ENCODE results near the gene AUTS2. TPM values are rescaled to one million over a fixed set of nuclear protein-coding genes. Genes with fewer than 3 reads are reported as not detected.

The AUTS2 gene
- total and polyA plus RNA-seq, 10 of the 15 experiments (the other 5 are each of a cell fraction or from before 2014, with no cell fraction given), result 6.4 to 55.6 (median 21.6) TPM

DNA sequence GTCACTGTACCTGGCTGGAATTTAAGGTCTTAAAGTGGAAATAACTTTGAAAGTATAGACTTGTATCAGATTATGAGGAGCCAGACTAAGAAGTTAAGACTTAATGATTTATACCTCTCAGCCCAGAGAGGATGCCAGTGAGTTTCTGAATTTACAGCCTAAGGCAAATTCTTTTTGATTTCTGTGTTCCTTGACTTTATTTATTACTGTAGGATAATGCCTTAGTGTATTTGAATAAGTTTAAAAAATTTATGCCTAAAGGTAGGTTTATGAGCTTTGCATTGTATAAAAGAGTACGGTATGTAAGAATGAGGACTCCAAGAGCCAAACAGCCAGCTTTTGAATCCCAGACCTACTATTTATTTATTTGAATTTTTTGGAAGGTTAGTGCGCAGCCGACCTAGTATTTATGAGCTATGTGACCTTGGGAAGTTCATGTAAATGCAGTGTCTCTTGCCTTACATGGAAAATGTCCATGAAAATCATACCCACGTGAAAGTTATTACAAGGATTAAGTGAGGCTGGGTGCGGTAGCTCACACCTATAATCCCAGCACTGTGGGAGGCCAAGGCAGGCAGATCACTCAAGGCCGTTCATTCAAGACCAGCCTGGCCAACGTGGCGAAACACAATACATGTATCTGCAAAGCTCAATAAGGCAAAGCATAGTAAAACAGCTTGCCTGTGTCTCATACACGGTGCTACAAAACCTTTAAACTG lies 174.6 kb downstream of the AUTS2 start:
- DNase-seq (ENCODE audit: low read depth, low spot score), result no peak
- FAIRE-seq, result no peak
- Histone ChIP-seq H3K4me3 (no peak overlapping the region), H3K36me3 (ENCODE audit: control insufficient read depth in 2 of 2, insufficient read depth in 2 of 2, low read length in 1 of 2) (no peaks in the 10 kb centered on the region), H3K27ac (ENCODE audit: control insufficient read depth, insufficient read depth) (no peak overlapping the region), H3K79me2 (ENCODE audit: control insufficient read depth, insufficient read depth, low read length) (no peaks in the 10 kb centered on the region), H4K20me1 (ENCODE audit: control insufficient read depth, insufficient read depth) (no peaks in the 10 kb centered on the region), H3K4me1 (ENCODE audit: control insufficient read depth, insufficient read depth, low read length) (0 out of 2 replicates have a peak, but pooled peaks cover 3% of the 10 kb centered on the region), H3K4me2 (ENCODE audit: control insufficient read depth, insufficient read depth) (no peak overlapping the region), H3K9me3 (replicated peaks; ENCODE audit: control insufficient read depth, insufficient read depth, low read length) (no peaks in the 10 kb centered on the region; the same call in 2 of the 3 replicates), H3K9ac (ENCODE audit: control insufficient read depth, insufficient read depth, low read length) (no peak overlapping the region), H3K27me3 (replicated peaks in 1 of 2; ENCODE audit: control insufficient read depth in 2 of 2, insufficient read depth in 2 of 2, low read length in 1 of 2) (no peaks in the 10 kb centered on the region), H2AFZ (ENCODE audit: control insufficient read depth, low read depth, low read length) (no peak overlapping the region)
- ChIA-PET RAD21 (ENCODE audit: unreplicated experiment) (interaction anchor here (0.6 to 1.0 kb wide), 2 partner anchors 10 to 27 kb away, joined by 3 to 6 read pairs; no protein-coding TSS in a partner anchor), CTCF (interaction anchor here (0.7 to 1.2 kb wide), 2 partner anchors 9 to 29 kb away, joined by 5 read pairs; no protein-coding TSS in a partner anchor), SMC1A (ENCODE audit: uncharacterized antibody, unreplicated experiment) (interaction anchor here (0.9 to 1.5 kb wide), 5 partner anchors 9 to 129 kb away, joined by 3 to 5 read pairs (median 4); no protein-coding TSS in a partner anchor), POLR2A (interaction anchor here (0.6 to 1.4 kb wide), 2 partner anchors 9 to 27 kb away, joined by 4 to 5 read pairs; no protein-coding TSS in a partner anchor)
- WGBS (ENCODE audit: insufficient coverage, insufficient replicate concordance, low lambda C conversion rate, missing lambda C conversion rate), result 94% methylated on average over 9 of the region's 9 CpGs
- ATAC-seq, result no peak
- no TSS peak for BruUV-seq (replicated peaks)
- intact Hi-C loops (cut with micrococcal nuclease; ENCODE audit: unreplicated experiment), result no loop called here
- in situ Hi-C loops (cut with MboI), result no loop called here
- no peak for TF ChIP-seq EGR1 (IDR thresholded peaks at IDR 0.05; ENCODE audit: borderline replicate concordance in 1 of 2, low read depth in 2 of 2, low read length in 2 of 2)
- TF ChIP-seq NFXL1 (IDR thresholded peaks at IDR 0.05; ENCODE audit: borderline replicate concordance), result no peak
- no peak for TF ChIP-seq MEF2A (IDR thresholded peaks at IDR 0.05; ENCODE audit: insufficient read depth, low read depth, low read length)
- no peak for TF ChIP-seq CHD1 (IDR thresholded peaks at IDR 0.05; ENCODE audit: low read depth, low read length)
- TF ChIP-seq TCF7 (IDR thresholded peaks at IDR 0.05; ENCODE audit: borderline replicate concordance), result no peak
- TF ChIP-seq ZNF274 (IDR thresholded peaks at IDR 0.05; ENCODE audit: insufficient read depth, insufficient read length), result no peak
- TF ChIP-seq, protein P1, sequence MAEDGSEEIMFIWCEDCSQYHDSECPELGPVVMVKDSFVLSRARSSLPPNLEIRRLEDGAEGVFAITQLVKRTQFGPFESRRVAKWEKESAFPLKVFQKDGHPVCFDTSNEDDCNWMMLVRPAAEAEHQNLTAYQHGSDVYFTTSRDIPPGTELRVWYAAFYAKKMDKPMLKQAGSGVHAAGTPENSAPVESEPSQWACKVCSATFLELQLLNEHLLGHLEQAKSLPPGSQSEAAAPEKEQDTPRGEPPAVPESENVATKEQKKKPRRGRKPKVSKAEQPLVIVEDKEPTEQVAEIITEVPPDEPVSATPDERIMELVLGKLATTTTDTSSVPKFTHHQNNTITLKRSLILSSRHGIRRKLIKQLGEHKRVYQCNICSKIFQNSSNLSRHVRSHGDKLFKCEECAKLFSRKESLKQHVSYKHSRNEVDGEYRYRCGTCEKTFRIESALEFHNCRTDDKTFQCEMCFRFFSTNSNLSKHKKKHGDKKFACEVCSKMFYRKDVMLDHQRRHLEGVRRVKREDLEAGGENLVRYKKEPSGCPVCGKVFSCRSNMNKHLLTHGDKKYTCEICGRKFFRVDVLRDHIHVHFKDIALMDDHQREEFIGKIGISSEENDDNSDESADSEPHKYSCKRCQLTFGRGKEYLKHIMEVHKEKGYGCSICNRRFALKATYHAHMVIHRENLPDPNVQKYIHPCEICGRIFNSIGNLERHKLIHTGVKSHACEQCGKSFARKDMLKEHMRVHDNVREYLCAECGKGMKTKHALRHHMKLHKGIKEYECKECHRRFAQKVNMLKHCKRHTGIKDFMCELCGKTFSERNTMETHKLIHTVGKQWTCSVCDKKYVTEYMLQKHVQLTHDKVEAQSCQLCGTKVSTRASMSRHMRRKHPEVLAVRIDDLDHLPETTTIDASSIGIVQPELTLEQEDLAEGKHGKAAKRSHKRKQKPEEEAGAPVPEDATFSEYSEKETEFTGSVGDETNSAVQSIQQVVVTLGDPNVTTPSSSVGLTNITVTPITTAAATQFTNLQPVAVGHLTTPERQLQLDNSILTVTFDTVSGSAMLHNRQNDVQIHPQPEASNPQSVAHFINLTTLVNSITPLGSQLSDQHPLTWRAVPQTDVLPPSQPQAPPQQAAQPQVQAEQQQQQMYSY (CRISPR knock-in tag; IDR thresholded peaks at IDR 0.05), result no peak
- TF ChIP-seq, protein P2, sequence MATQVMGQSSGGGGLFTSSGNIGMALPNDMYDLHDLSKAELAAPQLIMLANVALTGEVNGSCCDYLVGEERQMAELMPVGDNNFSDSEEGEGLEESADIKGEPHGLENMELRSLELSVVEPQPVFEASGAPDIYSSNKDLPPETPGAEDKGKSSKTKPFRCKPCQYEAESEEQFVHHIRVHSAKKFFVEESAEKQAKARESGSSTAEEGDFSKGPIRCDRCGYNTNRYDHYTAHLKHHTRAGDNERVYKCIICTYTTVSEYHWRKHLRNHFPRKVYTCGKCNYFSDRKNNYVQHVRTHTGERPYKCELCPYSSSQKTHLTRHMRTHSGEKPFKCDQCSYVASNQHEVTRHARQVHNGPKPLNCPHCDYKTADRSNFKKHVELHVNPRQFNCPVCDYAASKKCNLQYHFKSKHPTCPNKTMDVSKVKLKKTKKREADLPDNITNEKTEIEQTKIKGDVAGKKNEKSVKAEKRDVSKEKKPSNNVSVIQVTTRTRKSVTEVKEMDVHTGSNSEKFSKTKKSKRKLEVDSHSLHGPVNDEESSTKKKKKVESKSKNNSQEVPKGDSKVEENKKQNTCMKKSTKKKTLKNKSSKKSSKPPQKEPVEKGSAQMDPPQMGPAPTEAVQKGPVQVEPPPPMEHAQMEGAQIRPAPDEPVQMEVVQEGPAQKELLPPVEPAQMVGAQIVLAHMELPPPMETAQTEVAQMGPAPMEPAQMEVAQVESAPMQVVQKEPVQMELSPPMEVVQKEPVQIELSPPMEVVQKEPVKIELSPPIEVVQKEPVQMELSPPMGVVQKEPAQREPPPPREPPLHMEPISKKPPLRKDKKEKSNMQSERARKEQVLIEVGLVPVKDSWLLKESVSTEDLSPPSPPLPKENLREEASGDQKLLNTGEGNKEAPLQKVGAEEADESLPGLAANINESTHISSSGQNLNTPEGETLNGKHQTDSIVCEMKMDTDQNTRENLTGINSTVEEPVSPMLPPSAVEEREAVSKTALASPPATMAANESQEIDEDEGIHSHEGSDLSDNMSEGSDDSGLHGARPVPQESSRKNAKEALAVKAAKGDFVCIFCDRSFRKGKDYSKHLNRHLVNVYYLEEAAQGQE (IDR thresholded peaks at IDR 0.05; ENCODE audit: low read depth, low read length), result no peak
- TF ChIP-seq, protein P3, sequence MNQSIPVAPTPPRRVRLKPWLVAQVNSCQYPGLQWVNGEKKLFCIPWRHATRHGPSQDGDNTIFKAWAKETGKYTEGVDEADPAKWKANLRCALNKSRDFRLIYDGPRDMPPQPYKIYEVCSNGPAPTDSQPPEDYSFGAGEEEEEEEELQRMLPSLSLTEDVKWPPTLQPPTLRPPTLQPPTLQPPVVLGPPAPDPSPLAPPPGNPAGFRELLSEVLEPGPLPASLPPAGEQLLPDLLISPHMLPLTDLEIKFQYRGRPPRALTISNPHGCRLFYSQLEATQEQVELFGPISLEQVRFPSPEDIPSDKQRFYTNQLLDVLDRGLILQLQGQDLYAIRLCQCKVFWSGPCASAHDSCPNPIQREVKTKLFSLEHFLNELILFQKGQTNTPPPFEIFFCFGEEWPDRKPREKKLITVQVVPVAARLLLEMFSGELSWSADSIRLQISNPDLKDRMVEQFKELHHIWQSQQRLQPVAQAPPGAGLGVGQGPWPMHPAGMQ (IDR thresholded peaks at IDR 0.05; ENCODE audit: borderline replicate concordance), result no peak
- TF ChIP-seq SMARCA5 (IDR thresholded peaks at IDR 0.05), result no peak
- TF ChIP-seq RB1 (IDR thresholded peaks at IDR 0.05; ENCODE audit: borderline replicate concordance), result no peak
- no peak for TF ChIP-seq HDAC6 (IDR thresholded peaks at IDR 0.05; ENCODE audit: unreplicated experiment)
- no peak for TF ChIP-seq NFIC (IDR thresholded peaks at IDR 0.05; ENCODE audit: low read depth, low read length)
- no peak for TF ChIP-seq DPF2 (IDR thresholded peaks at IDR 0.05)
- TF ChIP-seq MYB (IDR thresholded peaks at IDR 0.05; ENCODE audit: borderline replicate concordance, low read depth, low read length), result no peak
- TF ChIP-seq POLR2AphosphoS5 (IDR thresholded peaks at IDR 0.05; ENCODE audit: low read length), result no peak

All from GM12878 (cell line).